Activated CD4-positive, alpha-beta memory T cell treated with anti-CD3 and anti-CD28 coated beads for 36 hours (primary cell): ENCODE data around the gene CSE1L. TPM values are rescaled to one million over a fixed set of nuclear protein-coding genes. Genes with fewer than 3 reads are reported as not detected.
"Not testable (repeated sequence)": the region's sequence is repeated elsewhere in the genome, so short reads cannot be mapped to it uniquely, and the experiment has no call there.

Experiments
- CTCF ChIA-PET: fragments of 350-600 bp; sonication (Branson Sonifier 250); formaldehyde crosslinking; loops from one replicate; lab custom pipeline; 2021; ENCODE audit warnings: antibody characterized with exemption, inconsistent platforms; lab: Charles Lee
- POLR2A ChIA-PET: fragments of 350-600 bp; sonication (Branson Sonifier 250); formaldehyde crosslinking; loops from one replicate; lab custom pipeline; 2021; ENCODE audit warnings: antibody characterized with exemption; lab: Charles Lee
- DNase-seq: peaks from one replicate; pipeline ENCODE4 v3.0.0-alpha.2; 2020
- H3K27ac Mint-ChIP-seq: one replicate; pipeline ENCODE4 v1.8.0; 2021; ENCODE audit warnings: mixed read lengths
- H3K27me3 Mint-ChIP-seq: one replicate; pipeline ENCODE4 v1.8.0; 2021; ENCODE audit warnings: mixed read lengths
- H3K36me3 Mint-ChIP-seq: one replicate; pipeline ENCODE4 v1.8.0; 2021; ENCODE audit warnings: mixed read lengths
- H3K4me1 Mint-ChIP-seq: one replicate; pipeline ENCODE4 v1.8.0; 2021; ENCODE audit warnings: low read depth, mixed read lengths
- H3K4me3 Mint-ChIP-seq: one replicate; pipeline ENCODE4 v1.8.0; 2021; ENCODE audit warnings: mild to moderate bottlenecking, mixed read lengths
- H3K9me3 Mint-ChIP-seq: one replicate; pipeline ENCODE4 v1.8.0; 2021; ENCODE audit warnings: mixed read lengths
- intact Hi-C: fragments of 100-400 bp; cut with micrococcal nuclease; formaldehyde crosslinking; loops from one replicate; pipeline ENCODE4 v1.15.1; 2023
- total RNA-seq, 2 experiments: library from RNA; stranded (reverse); gene quantifications; one replicate each; pipeline ENCODE4 v1.2.3, GENCODE V29; 2021

CSE1L gene
- total RNA-seq, 2 experiments from 2014 or later = 107 to 109 TPM

DNA sequence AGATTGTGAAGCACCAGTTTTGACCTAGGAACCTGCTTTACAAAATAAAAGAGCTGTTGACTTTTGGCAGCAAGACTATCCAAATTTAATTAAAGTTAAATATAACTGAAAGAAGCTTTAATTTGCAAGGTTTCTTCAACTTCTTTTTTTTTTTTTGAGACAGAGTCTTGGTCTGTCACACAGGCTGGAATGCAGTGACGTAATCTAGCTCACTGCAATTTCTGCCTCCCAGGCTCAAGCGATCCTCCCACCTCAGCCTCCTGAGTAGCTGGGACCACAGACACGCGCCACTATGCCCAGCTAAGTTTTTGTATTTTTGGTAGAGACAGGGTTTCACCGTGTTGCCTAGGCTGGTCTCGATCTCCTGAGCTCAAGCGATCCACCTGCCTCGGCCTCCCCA lies 13.7 kb upstream of the CSE1L start:
- ChIA-PET CTCF (no interaction called here), POLR2A (no interaction called here)
- peaks cover 20% of the 10 kb centered on the region for H3K36me3 Mint-ChIP-seq
- DNase-seq = no peak
- H3K4me1 Mint-ChIP-seq = peaks cover 2% of the 10 kb centered on the region
- no peak overlapping the region for H3K27ac Mint-ChIP-seq
- H3K27me3 Mint-ChIP-seq = no peaks in the 10 kb centered on the region
- H3K4me3 Mint-ChIP-seq = no peak overlapping the region
- intact Hi-C loops = no loop called here
- no peaks in the 10 kb centered on the region for H3K9me3 Mint-ChIP-seq

DNA sequence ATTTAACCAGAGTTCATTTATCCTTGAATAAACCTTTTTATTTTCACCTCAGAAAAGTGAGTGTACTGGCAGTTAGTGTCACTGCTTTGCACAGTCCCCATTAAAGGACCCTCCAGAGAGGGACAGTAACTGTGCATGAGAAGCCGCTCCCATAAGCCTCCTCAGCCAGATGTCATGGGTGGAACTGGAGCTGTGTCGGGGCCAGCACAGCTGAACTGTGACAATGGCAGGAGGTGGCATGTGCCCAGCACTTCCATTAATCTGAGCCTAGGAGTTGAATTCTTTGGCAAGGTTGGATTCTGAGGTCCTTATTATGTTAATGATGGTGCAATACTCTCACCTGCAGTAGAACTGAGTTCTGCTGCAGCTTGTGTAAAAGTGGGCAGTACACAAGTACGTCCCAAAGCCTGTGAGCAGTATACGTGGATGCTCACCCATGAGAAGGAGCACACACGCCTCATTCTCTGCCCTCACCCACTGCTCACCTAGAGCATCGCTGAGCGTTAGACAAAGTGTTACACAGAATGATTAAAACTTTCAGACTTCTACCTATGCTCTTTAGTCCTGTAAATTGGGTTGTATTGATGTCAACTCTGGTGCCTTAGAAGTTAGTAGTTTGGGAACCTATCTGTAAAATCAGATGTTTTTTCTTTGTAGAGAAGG lies 11.9 kb upstream of the CSE1L start:
- intact Hi-C loops = no loop called here

DNA sequence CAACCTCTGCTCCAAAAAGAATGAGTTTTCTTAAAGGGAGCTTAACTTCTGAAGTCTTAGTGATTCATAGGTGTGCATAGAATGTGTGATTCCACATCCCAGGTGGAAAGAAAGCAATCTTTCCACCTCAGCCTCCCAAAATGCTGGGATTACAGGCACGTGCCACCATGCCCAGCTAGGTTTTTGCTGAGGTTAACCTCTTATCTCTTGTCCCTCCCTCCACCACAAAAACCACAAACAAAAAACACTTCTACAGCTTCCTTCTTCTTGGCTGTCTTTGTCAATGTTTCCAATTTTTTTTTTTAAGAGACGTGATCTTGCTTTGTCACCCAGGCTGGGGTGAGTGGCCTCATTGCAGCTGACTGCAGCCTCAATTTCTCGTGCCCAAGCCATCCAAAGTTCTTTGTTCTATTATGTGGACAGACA lies 8.1 kb upstream of the CSE1L start:
- DNase-seq = peak; percentile 44
- peaks cover 16% of the 10 kb centered on the region for H3K4me1 Mint-ChIP-seq
- CTCF ChIA-PET = interaction anchor here (0.6 to 1.8 kb wide), 3 partner anchors 14 to 380 kb away, joined by 3 to 8 read pairs (median 3); no protein-coding TSS in a partner anchor
- no peak overlapping the region for H3K4me3 Mint-ChIP-seq
- intact Hi-C loops = no loop called here
- POLR2A ChIA-PET = interaction anchor here (0.6 to 2.7 kb wide), 4 partner anchors 8 to 326 kb away, joined by 3 to 22 read pairs (median 4); partner anchors contain the start of gene CSE1L
- H3K27ac Mint-ChIP-seq = no peak overlapping the region
- H3K36me3 Mint-ChIP-seq = peaks cover 5% of the 10 kb centered on the region
- H3K9me3 Mint-ChIP-seq = no peaks in the 10 kb centered on the region
- H3K27me3 Mint-ChIP-seq = no peaks in the 10 kb centered on the region

More for the DNA sequence above, 11.9 kb upstream of the CSE1L start:
- Mint-ChIP-seq H3K36me3 (peaks cover 14% of the 10 kb centered on the region), H3K4me1 (peaks cover 14% of the 10 kb centered on the region), H3K9me3 (no peaks in the 10 kb centered on the region), H3K27me3 (no peaks in the 10 kb centered on the region), H3K4me3 (no peak overlapping the region), H3K27ac (no peak overlapping the region)
- POLR2A ChIA-PET = interaction anchor here (1.4 kb wide), 1 partner anchor 12 kb away, joined by 6 read pairs; the partner anchor contains the start of gene CSE1L
- CTCF ChIA-PET = interaction anchor here (0.6 kb wide), 1 partner anchor 212 kb away, joined by 3 read pairs; no protein-coding TSS in a partner anchor
- no peak for DNase-seq

DNA sequence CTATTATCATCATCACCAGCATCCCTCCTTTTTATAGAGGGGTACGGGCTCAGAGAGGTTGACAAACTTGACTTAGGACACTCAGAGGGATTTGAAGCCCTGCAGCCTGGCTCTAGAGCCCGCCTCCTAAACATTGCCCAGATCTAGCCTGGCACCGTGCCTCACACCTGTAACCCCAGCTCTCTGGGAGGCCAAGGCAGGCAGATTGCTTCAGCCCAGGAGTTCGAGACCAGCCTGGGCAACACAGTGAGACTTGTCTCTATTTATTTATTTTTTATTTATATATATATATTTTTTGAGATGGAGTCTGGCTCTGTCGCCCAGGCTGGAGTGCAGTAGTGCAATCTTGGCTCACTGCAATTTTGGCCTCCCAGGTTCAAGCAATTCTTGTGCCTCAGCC lies 6.3 kb upstream of the CSE1L start:
- ChIA-PET POLR2A (no interaction called here), CTCF (interaction anchor here (1.0 kb wide), 1 partner anchor 178 kb away, joined by 3 read pairs; no protein-coding TSS in a partner anchor)
- DNase-seq = no peak
- intact Hi-C loops = no loop called here
- Mint-ChIP-seq H3K27me3 (no peaks in the 10 kb centered on the region), H3K36me3 (no peaks in the 10 kb centered on the region), H3K27ac (no peak overlapping the region), H3K4me3 (no peak overlapping the region), H3K4me1 (peaks cover 17% of the 10 kb centered on the region), H3K9me3 (no peaks in the 10 kb centered on the region)

DNA sequence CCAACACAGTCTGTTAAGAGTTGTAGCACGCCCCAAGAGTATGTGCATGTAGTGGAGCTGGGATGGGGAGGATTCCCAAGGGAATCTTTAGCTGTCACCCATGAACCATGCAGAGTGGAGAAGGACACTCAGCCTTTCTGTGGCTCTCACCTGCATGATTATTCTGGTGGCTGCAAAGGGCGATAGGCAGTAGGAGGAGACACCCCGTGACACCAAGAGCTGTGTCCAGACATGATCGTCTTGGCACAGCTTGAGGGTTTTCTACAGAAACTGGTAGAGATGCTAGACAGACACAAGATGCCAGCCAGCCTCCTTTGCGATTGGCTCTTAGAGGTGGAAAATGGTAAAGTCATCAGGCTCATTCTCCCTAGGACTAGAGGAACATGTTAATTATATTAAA lies 3.1 kb upstream of the CSE1L start:
- no peaks in the 10 kb centered on the region for H3K9me3 Mint-ChIP-seq
- no peak for DNase-seq
- H3K4me1 Mint-ChIP-seq = peaks cover 20% of the 10 kb centered on the region
- peaks cover 6% of the 10 kb centered on the region for H3K36me3 Mint-ChIP-seq
- ChIA-PET POLR2A (no interaction called here), CTCF (no interaction called here)
- H3K4me3 Mint-ChIP-seq = no peak overlapping the region
- intact Hi-C loops = no loop called here
- H3K27me3 Mint-ChIP-seq = no peaks in the 10 kb centered on the region
- no peak overlapping the region for H3K27ac Mint-ChIP-seq

DNA sequence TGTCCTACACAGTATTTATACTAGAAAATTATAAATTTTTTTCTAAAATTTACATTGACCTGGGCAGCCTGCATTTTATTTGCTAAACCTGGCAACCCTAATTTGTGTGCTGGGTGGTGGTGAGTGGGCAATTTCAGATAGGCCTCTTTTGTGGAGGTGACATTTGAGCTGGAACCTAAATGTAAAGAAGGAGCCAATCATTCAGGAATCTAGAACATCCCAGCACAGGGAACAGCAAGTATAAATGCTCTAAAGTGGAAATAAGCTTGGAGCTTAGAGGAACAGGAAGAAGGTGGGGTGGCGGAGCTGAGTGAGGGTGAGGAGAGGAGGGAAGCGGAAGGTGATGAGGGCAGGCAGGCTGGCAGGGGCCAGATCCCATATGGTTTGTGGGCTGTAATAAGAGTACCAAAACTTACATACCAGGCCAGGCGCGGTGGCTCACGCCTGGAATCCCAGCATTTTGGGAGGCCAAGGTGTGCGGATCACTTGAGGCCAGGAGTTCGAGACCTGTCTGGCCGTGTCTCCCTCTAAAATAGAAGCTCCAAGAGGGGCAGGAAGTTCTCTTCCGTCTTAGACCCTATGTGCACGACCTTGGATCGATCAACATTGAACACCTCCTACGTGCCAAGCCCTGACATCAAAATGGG lies 549 bp upstream of the CSE1L start:
- intact Hi-C loops = loop anchor here (1.0 to 5.0 kb wide), 5 partner anchors 123 to 233 kb away; partner anchors contain the start of genes ARFGEF2, DDX27, PREX1 and STAU1
- Mint-ChIP-seq H3K9me3 (no peaks in the 10 kb centered on the region), H3K27me3 (no peaks in the 10 kb centered on the region)

DNA sequence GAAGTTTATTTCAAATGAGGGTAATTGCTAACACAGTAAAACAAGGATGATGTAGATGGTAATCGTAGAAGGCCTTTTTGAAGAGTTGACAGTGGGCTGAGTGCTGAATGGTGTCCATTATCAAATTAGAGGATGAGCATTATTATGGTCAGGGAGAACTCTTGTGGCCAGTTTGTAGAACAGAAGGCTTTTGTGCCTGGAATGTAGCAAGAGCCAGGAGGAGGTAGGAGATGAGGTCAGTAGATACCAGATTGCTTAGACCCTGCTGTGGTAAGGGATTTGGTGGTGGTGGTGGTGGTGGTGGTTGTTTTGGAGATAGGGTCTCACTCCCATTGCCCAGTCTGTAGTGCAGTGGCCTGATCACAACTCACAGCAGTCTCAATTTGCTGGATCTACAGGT lies 6.2 kb downstream of the CSE1L start:
- Mint-ChIP-seq H3K4me3 (no peak overlapping the region), H3K9me3 (no peaks in the 10 kb centered on the region), H3K36me3 (peaks cover 37% of the 10 kb centered on the region), H3K4me1 (peaks cover 55% of the 10 kb centered on the region), H3K27ac (no peak overlapping the region), H3K27me3 (no peaks in the 10 kb centered on the region)
- no peak for DNase-seq
- ChIA-PET POLR2A (no interaction called here), CTCF (no interaction called here)
- intact Hi-C loops = no loop called here

More for the DNA sequence above, 549 bp upstream of the CSE1L start:
- Mint-ChIP-seq H3K4me1 (peaks cover 28% of the 10 kb centered on the region), H3K4me3 (peak overlapping the region; percentile 99), H3K36me3 (peaks cover 22% of the 10 kb centered on the region), H3K27ac (peak overlapping the region; percentile 99)
- DNase-seq = no peak
- POLR2A ChIA-PET = interaction anchor here (1.0 to 1.9 kb wide), 9 partner anchors 8 to 550 kb away, joined by 3 to 22 read pairs (median 5); partner anchors contain the start of gene ARFGEF2
- CTCF ChIA-PET = interaction anchor here (0.6 to 1.5 kb wide), 4 partner anchors 123 to 231 kb away, joined by 3 to 4 read pairs (median 3); no protein-coding TSS in a partner anchor

DNA sequence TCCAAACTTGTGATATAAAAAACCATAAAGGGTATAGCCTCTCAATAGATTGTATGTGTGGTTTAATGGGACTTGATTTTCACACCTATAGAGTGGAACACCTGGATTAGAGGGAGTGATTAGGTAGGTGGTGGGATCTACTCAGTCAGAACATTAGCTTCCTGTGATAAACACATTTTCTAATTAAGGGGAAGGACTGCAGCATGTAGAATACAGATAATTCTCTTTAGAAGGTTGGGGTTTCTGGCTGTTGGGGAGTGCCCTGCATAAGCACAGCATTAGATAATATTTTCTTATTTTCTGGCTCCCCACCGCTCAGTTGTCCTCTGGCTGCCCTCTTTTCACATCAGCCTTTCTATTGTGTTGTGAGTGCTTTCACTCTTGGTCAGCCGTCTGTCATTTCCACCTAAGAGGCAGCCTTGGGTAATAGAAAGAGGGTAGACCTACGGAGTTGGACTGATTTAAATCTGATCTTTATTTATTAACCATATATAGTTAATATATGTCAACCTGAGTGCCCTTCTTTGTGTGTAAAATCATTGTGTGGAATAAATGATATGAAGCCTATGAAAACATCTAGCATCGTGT lies 8.0 kb downstream of the CSE1L start:
- no peak for DNase-seq
- ChIA-PET CTCF (no interaction called here), POLR2A (no interaction called here)
- Mint-ChIP-seq H3K36me3 (peaks cover 28% of the 10 kb centered on the region), H3K27ac (no peak overlapping the region), H3K9me3 (no peaks in the 10 kb centered on the region), H3K27me3 (no peaks in the 10 kb centered on the region), H3K4me1 (peaks cover 40% of the 10 kb centered on the region), H3K4me3 (no peak overlapping the region)
- intact Hi-C loops = no loop called here

DNA sequence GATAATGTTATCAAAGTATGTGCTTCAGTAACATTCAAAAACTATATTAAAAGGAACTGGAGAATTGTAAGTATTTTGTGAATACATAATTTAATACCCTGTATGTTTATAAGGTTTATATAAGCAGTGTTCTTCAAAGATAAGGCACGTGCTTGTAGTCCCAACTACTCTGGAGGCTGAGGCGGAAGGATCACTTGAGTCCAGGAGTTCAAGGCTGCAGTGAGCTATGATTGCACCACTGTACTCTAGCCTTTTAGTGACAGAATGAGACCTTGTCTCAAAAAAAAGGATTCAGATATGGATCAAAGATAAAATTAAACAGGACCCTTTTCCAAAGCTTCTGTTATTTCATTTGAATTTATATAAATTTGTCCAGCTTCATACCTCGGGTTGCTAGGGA lies 17.2 kb downstream of the CSE1L start:
- no peak for DNase-seq
- Mint-ChIP-seq H3K9me3 (no peaks in the 10 kb centered on the region), H3K27ac (no peak overlapping the region), H3K27me3 (no peaks in the 10 kb centered on the region), H3K36me3 (peaks cover 36% of the 10 kb centered on the region), H3K4me1 (peaks cover 2% of the 10 kb centered on the region), H3K4me3 (no peak overlapping the region)
- CTCF ChIA-PET = no interaction called here
- intact Hi-C loops = no loop called here
- POLR2A ChIA-PET = no interaction called here

DNA sequence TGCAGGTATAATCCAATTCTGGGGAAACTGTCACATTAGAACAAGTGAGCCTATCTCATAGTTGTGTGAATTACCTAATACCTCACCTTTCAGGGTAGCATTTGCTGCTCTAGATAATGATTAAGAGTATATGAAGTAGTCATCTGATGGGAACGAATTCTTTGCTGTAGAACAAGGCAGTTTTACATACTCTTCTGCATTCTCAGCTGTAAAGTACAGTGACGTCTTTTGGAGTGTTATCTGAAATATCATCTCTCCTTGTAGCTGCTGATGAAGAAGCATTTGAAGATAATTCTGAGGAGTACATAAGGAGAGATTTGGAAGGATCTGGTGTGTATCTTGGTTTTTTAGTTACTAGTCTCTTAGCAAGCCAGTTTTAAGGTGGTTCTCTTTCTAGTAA lies 28.4 kb downstream of the CSE1L start:
- intact Hi-C loops = no loop called here
- Mint-ChIP-seq H3K36me3 (peaks cover 31% of the 10 kb centered on the region), H3K4me3 (no peak overlapping the region), H3K9me3 (no peaks in the 10 kb centered on the region), H3K27me3 (no peaks in the 10 kb centered on the region), H3K27ac (peak overlapping the region; percentile 34), H3K4me1 (peaks cover 8% of the 10 kb centered on the region)
- no peak for DNase-seq
- ChIA-PET POLR2A (no interaction called here), CTCF (interaction anchor here (1.4 kb wide), 1 partner anchor 13 kb away, joined by 4 read pairs; no protein-coding TSS in a partner anchor)

DNA sequence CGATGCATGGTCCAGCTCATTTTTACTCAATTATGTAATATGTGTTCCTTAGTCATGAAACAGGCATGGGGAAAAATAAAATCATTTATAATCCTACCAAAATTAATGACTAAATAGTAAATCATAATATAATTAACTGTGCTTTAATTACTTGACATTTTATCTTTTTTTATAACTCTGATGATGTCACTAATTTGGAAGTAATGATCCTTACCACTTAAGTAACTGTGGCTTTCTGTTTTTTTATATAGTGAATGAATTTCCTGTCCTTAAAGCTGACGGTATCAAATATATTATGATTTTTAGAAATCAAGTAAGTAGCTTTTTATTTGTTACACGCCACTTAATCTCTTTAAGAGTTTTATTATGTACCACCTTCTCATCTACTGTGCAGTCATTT lies 32.2 kb downstream of the CSE1L start:
- Mint-ChIP-seq H3K4me1 (peaks cover 8% of the 10 kb centered on the region), H3K36me3 (peaks cover 32% of the 10 kb centered on the region), H3K9me3 (no peaks in the 10 kb centered on the region), H3K27ac (no peak overlapping the region), H3K4me3 (no peak overlapping the region), H3K27me3 (no peaks in the 10 kb centered on the region)
- intact Hi-C loops = no loop called here
- no peak for DNase-seq
- ChIA-PET CTCF (no interaction called here), POLR2A (no interaction called here)

DNA sequence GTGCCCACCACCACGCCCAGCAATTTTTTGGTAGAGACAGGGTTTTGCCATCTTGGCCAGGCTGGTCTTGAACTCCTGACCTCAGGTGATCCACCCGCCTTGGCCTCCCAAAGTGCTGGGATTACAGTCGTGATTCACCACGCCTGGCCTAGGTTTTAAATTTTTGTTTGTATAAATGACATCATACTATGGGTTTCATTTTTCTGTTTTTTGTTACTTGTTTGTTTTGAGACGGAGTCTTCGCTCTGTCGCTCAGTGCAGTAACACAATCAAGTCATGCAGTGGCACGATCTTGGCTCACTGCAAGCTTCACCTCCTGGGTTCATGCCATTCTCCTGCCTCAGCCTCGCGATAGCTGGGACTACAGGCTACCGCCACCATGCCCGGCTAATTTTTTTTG lies 36.2 kb downstream of the CSE1L start:
- intact Hi-C loops, H3K4me1 Mint-ChIP-seq, H3K27ac Mint-ChIP-seq, H3K4me3 Mint-ChIP-seq, CTCF ChIA-PET, H3K27me3 Mint-ChIP-seq, H3K9me3 Mint-ChIP-seq, POLR2A ChIA-PET, DNase-seq: not testable (repeated sequence)
- peaks cover 46% of the 10 kb centered on the region for H3K36me3 Mint-ChIP-seq
